ENCODE results near the gene CENPF.
A peak's percentile ranks its signal among the peaks of the same experiment; 100 is the strongest.

The CENPF gene

DNA sequence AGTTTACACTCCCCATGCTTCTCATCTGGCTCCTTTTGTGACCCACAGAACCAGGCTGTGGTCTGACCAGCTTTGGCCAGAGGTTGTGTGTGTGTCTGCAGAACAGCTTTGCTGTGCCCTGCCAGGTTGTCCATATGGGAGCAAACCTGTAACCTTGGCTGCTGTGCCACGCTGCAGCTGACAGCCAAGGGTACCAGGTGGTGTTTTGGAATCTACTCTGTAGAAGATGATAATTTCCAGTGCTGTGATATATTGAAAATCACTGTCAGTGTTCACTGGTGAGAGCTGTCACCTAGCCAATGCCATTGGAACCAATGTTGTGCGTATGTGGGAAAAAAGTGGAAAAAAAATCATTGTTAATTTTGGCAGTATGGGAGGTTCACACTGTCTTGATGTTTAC, 18.2 kb downstream of the CENPF start:
- DNase-seq = no peak

DNA sequence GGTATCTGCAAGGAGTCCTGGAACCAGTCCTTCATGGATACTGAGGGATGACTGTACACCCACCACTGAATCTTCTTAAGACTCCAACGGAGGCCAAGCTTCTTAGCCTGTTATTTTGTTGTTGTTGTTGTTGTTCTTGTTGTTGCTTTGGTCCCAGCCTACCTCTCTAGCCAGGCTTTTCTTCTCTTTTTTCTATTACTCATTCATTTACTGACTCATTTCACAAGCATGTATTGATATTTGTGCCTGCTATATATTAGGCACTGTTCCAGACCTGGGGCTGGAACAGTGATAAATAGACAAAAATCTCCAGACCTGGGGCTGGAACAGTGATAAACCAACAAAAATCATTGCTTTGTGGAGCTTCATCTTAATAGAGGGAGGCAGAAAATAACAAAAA, 20.4 kb downstream of the CENPF start:
- no peak for DNase-seq

DNA sequence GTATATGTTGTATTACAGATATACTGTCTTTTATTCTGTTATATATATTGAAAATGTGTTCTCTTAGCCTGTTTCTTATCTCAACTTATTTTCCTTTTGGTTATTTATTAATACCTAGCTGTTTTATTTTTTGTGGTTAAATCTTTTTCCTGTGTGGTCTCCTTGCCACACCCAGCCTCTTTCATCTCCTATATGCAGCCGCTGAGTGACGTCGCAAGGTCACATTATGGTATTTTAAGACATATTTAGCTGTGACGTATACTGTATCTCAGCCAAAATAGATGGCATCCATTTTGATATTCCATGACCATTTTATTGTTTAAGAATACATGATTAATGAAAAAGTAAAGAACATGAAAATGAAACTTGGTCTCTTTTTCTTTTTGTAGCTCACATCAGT, 29.1 kb downstream of the CENPF start:
- no peak for DNase-seq

DNA sequence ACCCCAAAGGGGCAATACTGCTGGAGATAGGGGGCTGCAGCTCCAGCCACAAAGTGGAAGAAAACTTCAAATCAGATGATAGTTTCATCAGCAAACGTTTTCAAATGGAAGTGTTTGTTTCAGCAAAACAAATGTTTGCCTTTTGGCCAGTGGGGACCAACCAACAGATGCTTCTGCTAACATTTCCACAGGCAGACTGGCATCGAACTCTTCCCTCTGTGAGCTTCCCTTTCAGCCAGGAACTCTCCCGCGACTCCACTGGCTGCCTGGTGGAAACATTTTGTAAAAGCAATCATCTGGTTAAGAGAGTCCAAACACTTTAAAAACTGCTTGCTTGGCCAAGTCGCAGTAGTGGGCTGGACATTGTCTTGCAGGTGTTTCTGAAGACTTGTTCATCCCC, 30.7 kb downstream of the CENPF start:
- DNase-seq = no peak

DNA sequence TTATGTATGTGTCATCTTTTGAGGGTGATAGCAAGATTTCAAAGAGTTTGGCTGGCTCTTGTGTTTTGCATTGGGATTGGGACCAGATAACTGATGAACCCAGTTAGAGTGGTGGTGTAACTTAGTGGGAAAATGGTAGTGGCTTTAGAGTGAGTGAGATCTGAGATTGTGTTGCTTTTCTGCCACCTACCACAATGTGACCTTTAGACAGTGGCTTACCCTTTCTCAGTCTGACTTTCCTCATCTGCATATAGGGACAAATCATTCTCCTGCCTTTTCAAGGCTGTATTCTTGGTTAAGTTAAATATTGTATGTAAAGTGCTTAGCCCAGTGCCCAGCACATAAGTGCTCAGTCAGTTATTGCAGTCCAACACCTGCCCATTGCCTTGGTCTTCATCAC, 31.3 kb downstream of the CENPF start:
- no peak for DNase-seq

DNA sequence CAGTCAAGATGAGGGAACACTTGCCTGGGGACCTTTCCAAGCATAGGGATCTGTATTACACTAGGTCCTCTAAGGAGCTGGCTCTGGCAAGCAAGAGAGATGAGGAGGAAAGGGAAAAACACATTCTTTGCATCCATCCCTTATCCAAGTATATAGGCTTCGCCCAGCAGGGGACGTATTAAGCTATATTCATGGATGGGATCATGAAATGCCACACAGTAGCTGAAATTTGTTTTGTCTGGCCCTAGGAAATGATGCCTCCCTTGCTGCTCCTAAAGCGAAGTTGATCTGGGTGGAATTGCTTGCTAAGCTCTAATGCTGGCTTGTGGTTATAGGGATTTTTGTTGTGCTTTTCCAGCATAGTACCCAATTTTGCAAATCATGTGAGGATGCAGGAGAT, 32.1 kb downstream of the CENPF start:
- DNase-seq = no peak

DNA sequence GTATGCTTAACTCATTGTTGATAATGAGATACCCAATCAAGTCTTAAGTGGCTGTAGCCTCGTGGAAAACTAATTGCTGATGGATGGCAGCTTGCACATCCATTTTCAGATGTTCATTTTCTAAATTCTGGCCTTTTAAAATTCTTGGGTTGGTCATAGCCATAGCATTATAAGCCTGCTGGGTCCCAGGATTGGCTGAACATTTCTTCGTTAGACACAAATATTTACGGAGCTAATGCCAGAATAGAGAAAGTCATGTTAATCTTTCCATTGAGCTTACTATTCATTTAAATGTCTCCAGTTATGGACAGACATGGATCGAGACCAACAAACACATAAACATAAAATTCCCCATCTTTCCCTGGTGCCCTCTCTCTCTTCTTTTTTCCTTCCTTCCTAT, 32.5 kb downstream of the CENPF start:
- DNase-seq = no peak

DNA sequence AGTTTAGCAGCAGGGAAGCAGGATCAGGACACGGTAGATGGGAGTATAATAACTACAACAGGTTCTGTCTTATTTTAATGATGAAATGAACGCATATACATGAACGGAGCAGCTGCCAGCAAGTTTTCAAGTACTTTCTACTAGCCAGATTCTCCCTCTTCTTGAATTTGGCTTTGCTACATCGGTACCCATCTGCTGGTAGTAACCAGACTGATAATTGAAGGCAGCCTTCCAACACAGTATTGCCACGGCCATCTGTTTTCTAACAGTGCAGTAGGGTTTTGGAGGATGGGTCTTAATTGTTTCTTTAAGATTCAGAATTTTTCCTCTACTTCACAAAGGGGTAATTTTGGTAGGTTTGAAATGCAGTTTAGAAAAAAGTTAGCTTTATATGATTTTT, 33.4 kb downstream of the CENPF start:
- no peak for DNase-seq

DNA sequence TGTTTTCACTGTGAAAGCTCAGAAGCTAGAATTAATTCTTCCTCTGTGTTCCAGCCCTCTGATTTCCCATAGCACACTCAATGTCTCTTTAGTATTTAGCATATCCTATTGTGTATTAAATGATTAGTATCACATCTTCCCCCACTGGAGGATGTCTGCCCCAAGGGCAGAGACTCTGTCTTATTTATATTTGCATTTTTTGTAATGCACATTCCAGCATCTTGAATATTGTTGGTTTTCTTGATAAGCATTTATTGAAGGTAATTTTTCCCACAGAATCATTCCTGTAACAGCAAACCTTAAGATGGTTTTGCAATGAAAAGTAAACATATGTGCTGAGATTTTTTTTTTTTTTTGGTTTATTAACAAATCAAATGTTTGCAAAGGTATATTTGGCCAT, 34.1 kb downstream of the CENPF start:
- no peak for DNase-seq

DNA sequence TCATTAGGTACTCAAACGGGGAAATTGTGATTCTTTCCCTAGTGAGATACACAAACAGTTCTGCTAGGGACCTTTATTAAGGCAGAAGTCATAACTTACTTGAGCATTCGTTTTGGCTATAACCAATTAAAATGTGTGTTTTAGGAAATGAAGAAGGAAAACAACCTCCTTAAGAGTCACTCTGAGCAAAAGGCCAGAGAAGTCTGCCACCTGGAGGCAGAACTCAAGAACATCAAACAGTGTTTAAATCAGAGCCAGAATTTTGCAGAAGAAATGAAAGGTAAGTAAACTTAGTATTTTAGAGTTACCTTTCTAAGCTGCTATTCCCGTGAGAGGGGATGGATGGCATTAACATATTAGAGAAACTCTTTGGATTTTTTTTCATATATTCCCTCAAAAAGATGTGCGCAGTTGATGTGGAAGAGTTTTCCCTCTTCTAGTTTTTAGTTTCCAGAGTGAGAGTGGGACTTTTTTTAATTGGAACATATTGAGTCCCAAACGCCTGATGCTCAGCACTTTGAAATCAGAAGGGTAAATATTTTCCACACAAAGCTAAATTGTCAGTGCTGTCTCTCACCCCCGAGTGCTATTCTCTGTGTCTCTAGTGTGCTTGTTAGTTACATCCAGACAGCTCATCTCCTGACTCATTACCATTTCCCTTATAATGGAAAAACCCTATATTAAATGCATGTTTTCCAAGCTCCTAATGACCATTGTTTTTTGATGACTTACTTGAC, 34.9 kb downstream of the CENPF start:
- peak; percentile 54 to 59 (median 56) for DNase-seq

DNA sequence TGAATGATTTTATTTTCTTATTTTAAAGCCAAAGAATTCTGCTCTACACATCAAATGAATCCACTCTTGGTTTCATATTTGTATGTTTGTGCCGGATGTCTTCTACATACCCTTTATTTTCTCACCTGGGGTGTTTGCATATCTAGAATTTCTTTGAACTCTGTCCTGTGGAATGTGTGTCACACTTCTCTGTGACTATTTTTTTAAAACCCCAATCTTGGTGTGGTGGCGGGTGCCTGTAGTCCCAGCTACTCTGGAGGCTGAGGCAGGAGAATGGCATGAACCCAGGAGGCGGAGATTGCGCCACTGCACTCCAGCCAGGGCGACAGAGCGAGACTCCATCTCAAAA, 35.4 kb downstream of the CENPF start:
- DNase-seq = no peak

DNA sequence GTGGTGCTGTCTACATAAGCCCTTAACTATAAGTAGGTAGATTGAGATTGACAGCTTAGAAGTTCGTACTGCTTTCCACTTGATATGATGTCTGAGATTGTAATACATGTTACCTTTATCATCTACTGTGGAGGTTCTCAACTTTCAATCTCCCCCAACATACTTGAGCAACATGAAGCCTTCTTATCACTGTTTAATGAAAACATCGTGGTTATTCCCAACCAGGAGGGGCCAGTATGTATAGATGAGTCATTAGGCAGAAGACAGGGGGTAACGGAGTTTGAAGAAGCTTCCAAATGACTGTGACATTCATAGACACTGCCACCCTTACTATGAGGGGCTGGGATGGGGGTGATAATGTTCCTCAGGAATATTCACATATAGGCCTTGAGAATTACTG, 36.0 kb downstream of the CENPF start:
- no peak for DNase-seq

DNA sequence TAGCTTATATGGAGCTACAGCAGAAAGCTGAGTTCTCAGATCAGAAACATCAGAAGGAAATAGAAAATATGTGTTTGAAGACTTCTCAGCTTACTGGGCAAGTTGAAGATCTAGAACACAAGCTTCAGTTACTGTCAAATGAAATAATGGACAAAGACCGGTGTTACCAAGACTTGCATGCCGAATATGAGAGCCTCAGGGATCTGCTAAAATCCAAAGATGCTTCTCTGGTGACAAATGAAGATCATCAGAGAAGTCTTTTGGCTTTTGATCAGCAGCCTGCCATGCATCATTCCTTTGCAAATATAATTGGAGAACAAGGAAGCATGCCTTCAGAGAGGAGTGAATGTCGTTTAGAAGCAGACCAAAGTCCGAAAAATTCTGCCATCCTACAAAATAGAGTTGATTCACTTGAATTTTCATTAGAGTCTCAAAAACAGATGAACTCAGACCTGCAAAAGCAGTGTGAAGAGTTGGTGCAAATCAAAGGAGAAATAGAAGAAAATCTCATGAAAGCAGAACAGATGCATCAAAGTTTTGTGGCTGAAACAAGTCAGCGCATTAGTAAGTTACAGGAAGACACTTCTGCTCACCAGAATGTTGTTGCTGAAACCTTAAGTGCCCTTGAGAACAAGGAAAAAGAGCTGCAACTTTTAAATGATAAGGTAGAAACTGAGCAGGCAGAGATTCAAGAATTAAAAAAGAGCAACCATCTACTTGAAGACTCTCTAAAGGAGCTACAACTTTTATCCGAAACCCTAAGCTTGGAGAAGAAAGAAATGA, 37.6 kb downstream of the CENPF start:
- DNase-seq = no peak

DNA sequence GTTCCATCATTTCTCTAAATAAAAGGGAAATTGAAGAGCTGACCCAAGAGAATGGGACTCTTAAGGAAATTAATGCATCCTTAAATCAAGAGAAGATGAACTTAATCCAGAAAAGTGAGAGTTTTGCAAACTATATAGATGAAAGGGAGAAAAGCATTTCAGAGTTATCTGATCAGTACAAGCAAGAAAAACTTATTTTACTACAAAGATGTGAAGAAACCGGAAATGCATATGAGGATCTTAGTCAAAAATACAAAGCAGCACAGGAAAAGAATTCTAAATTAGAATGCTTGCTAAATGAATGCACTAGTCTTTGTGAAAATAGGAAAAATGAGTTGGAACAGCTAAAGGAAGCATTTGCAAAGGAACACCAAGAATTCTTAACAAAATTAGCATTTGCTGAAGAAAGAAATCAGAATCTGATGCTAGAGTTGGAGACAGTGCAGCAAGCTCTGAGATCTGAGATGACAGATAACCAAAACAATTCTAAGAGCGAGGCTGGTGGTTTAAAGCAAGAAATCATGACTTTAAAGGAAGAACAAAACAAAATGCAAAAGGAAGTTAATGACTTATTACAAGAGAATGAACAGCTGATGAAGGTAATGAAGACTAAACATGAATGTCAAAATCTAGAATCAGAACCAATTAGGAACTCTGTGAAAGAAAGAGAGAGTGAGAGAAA, 38.4 kb downstream of the CENPF start:
- DNase-seq = no peak

DNA sequence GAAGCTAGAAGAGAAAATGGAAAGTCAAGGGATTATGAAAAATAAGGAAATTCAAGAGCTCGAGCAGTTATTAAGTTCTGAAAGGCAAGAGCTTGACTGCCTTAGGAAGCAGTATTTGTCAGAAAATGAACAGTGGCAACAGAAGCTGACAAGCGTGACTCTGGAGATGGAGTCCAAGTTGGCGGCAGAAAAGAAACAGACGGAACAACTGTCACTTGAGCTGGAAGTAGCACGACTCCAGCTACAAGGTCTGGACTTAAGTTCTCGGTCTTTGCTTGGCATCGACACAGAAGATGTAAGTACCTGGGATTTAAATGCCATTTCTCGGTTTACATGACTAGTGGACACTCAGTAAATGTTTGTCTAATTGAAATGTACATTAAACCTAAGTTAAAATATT, 40.0 kb downstream of the CENPF start:
- no peak for DNase-seq

DNA sequence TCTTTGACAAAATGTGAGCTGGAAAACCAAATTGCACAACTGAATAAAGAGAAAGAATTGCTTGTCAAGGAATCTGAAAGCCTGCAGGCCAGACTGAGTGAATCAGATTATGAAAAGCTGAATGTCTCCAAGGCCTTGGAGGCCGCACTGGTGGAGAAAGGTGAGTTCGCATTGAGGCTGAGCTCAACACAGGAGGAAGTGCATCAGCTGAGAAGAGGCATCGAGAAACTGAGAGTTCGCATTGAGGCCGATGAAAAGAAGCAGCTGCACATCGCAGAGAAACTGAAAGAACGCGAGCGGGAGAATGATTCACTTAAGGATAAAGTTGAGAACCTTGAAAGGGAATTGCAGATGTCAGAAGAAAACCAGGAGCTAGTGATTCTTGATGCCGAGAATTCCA, 42.7 kb downstream of the CENPF start:
- no peak for DNase-seq

DNA sequence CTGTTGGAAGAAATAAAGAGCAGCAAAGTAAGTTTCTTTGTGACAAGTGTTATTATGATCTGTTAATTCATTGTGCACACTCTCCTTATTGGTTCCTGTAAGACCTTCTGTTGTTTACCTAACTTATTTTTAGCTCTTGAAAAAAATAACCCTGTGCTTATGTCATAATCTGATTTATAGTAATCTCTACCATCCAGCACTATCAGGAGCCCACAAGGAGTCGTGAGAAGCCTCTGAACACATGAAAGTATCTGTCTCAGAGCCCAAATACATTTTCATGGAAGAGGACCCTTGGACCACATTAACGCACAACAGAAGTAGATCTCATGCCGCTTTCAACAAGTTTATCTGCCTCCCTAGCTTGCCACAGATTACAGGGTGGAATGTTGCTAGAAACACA, 45.8 kb downstream of the CENPF start:
- no peak for DNase-seq

DNA sequence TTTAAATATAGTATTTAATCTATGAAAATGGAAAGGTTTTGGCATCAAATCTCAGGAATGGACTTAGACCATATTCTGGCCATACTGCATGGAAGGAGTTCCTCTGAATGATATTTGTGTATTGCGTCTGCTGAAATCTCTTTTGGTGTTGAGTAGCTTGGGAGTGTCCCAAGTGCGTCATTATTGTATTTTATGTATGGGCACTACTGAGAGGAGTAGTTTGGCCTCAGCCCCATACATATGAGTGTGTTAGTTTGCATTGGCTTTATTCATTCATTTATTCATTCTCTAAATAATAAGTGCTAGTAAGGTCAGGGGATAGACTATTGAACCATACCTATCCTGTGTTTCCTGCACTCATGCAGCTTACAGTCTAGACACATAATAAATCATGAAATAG, 46.6 kb downstream of the CENPF start:
- no peak for DNase-seq

DNA sequence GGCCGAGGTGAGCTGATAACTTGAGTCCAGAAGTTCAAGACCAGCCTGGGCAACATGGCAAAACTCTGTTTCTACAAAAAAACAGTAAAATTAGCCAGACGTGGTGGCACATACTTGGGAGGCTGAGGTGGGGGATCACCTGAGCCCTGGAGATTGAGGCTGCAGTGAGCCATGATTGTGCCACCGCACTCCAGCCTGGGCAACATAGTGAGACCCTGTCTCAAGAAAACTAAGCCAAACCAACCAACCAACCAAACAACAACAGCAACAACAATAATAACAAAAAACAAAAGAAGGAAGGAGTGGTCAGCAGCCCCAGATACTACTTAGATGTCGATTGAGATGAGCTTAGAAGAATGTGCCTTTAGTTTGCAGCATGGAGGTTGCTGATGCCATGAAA, 47.7 kb downstream of the CENPF start:
- no peak for DNase-seq

DNA sequence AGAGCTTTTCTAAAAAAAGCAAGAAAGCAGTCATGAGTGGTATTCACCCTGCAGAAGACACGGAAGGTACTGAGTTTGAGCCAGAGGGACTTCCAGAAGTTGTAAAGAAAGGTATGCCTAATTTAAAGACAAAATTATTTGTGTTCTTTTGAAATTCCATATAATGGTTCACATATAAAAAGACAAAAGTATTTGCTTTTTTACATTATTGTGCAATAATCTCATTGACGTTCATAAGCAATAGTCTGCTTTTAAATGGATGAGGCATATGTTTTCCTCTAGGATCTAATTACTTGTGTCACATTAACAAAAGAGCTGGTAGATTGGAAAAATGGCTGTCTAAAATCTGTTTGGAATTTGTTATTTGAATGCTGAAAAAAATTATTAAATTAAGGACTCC, 54.3 kb downstream of the CENPF start:
- DNase-seq = no peak

DNA sequence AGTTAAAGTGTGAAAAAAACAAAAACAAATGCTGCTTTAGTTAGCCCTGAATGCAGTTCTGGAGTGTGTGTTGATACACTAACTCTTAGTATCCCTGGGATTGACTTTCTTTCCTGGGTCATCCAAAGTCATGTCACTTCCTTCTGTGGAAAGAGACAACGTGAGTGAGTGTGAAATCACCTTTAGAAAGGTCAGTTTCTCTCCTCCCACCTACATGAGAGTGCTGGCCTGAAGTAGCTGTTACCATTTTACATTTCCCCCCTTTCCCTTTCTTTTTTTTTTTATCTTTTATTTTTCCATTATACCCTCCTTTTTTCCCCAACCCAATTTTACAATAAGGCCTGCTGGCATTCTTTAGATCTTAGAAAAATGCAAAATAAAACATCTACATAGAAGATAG, 55.2 kb downstream of the CENPF start:
- DNase-seq = no peak

DNA sequence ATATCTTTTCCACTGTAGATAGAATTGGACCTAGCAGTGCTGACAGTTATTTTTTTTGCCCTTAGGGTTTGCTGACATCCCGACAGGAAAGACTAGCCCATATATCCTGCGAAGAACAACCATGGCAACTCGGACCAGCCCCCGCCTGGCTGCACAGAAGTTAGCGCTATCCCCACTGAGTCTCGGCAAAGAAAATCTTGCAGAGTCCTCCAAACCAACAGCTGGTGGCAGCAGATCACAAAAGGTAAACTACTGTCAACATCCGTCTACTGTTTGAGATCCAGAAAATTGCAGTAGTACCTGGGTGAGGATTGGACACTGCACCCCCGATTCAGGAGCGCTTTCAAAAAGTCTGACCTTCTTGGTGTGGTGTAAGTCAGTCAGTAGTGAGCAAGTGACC, 55.8 kb downstream of the CENPF start:
- DNase-seq = no peak

DNA sequence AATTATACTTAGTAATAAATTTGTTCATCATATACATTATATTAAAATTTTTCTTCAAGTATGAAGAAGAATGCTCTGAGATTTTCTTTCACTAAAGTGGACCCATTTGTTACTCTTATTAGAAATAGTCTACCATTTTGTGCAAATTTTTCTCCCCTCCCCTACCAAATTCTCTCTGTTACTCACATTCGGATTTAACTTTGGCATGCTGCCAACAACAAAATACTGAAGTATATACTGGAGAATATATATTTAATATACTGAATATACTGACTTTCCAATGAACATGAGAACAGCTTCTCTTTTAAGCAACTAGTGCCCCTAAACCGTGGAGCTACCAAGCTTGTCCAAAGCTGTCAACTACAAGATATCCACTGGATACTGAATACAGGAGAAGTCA, 57.2 kb downstream of the CENPF start:
- DNase-seq = no peak

DNA sequence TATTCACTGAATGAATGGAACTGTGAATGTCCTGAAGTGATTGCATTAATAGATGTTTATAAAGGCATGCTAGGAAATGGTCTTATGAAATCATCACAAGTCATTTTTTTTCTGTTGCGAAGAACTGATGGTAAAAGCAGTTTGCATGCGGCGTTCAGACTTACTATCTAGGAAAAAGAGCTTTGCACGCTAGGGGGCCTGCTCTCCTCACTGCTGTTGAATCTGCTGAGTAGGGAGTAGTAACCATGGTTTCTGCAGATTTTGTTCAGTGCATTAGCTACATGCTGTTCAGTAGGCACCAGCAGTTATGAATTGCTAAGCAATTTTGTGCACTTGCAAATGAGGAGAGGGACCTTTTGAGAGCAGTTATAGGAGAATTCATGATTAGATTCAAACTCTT, 57.9 kb downstream of the CENPF start:
- DNase-seq = no peak

Measured in suppressor macrophage treated with lipopolysaccharide for 1 hour (primary cell).